T follicular helper cell (primary cell): ENCODE results near the gene ANK2.
"Not testable (repeated sequence)": the region's sequence is repeated elsewhere in the genome, so short reads cannot be mapped to it uniquely, and the experiment has no call there.

Experiments used
- DNase-seq: peaks from one replicate; pipeline ENCODE4 v3.0.0-alpha.2; 2020; ENCODE audit warnings: low read depth

The ANK2 gene

GRCh38 chr4:113052379-113052951 lies 3.0 kb downstream of the ANK2 start:
- no peak for DNase-seq

GRCh38 chr4:113053883-113054282 lies 4.4 kb downstream of the ANK2 start:
- DNase-seq, result no peak

- no peak for DNase-seq
Observed at GRCh38 chr4:113056318-113056717, 6.9 kb downstream of the ANK2 start.

GRCh38 chr4:113057891-113058290 lies 8.4 kb downstream of the ANK2 start:
- no peak for DNase-seq

- DNase-seq, result no peak
Observed at GRCh38 chr4:113059449-113060182, 10.2 kb downstream of the ANK2 start.

GRCh38 chr4:113060853-113061252 lies 11.4 kb downstream of the ANK2 start:
- DNase-seq, result no peak

GRCh38 chr4:113064244-113064643 lies 14.8 kb downstream of the ANK2 start:
- no peak for DNase-seq

GRCh38 chr4:113065629-113066028 lies 16.2 kb downstream of the ANK2 start:
- no peak for DNase-seq

- DNase-seq, result not testable (repeated sequence)
Observed at GRCh38 chr4:113068771-113069170, 19.3 kb downstream of the ANK2 start.

GRCh38 chr4:113069212-113069892 lies 19.9 kb downstream of the ANK2 start:
- DNase-seq, result no peak

GRCh38 chr4:113070755-113071154 lies 21.3 kb downstream of the ANK2 start:
- DNase-seq, result no peak

GRCh38 chr4:113071274-113071673 lies 21.8 kb downstream of the ANK2 start:
- no peak for DNase-seq

GRCh38 chr4:113071805-113072204 lies 22.4 kb downstream of the ANK2 start:
- DNase-seq, result no peak

GRCh38 chr4:113073451-113074005 lies 24.1 kb downstream of the ANK2 start:
- no peak for DNase-seq

GRCh38 chr4:113077575-113077974 lies 28.1 kb downstream of the ANK2 start:
- DNase-seq, result no peak

- DNase-seq, result no peak
Observed at GRCh38 chr4:113078066-113078465, 28.6 kb downstream of the ANK2 start.

GRCh38 chr4:113080050-113080449 lies 30.6 kb downstream of the ANK2 start:
- DNase-seq, result no peak

- DNase-seq, result no peak
Observed at GRCh38 chr4:113080624-113081023, 31.2 kb downstream of the ANK2 start.

- DNase-seq, result no peak
Observed at GRCh38 chr4:113083346-113083745, 33.9 kb downstream of the ANK2 start.

GRCh38 chr4:113086172-113086695 lies 36.8 kb downstream of the ANK2 start:
- no peak for DNase-seq

- DNase-seq, result no peak
Observed at GRCh38 chr4:113088050-113088449, 38.6 kb downstream of the ANK2 start.

GRCh38 chr4:113090954-113091353 lies 41.5 kb downstream of the ANK2 start:
- DNase-seq, result no peak

- no peak for DNase-seq
Observed at GRCh38 chr4:113094331-113094730, 44.9 kb downstream of the ANK2 start.
